Pancreas (tissue), 10 donors: ENCODE results near the gene PSMA3. TPM values are rescaled to one million over a fixed set of nuclear protein-coding genes. Genes with fewer than 3 reads are reported as not detected.

Experiments used
- ATAC-seq, 4 donors: fragments of 200-7000 bp; cut with Tn5 transposase; one replicate each; pipeline versions ENCODE4 v1.8.0 to v1.9.1; 2020; ENCODE audit warnings: mild to moderate bottlenecking in 4 of 4, moderate library complexity in 4 of 4
- DNase-seq, 6 donors: peaks; one replicate each; pipeline ENCODE4 v3.0.0-alpha.2; 2020
- FAIRE-seq: peaks from 2 replicates; lab custom pipeline; 2012; peaks lifted over from hg19 to GRCh38; lab: Jason Lieb, UNC
- H3K27ac ChIP-seq, 4 donors: fragments of 200-600 bp; sonication (generic); 1 replicate in 3 of 4; 2 replicates in 1 of 4; pipeline versions ENCODE4 v1.5.0 to v1.8.0; 2020
- H3K27me3 ChIP-seq, 4 donors: fragments of 200-600 bp; one replicate each; pipeline ENCODE4 v1.8.0; 2021
- H3K36me3 ChIP-seq, 3 donors: fragments of 200-600 bp; sonication (generic) in 1 of 3; one replicate each; pipeline versions ENCODE4 v1.5.0 to v1.8.0; 2020 to 2021
- H3K4me1 ChIP-seq, 3 donors: fragments of 200-600 bp; one replicate each; pipeline ENCODE4 v1.8.0; 2021
- H3K4me3 ChIP-seq, 4 donors: fragments of 200-600 bp; sonication (generic) in 2 of 4; one replicate each; pipeline versions ENCODE4 v1.5.0 to v1.8.0; 2020 to 2021
- H3K9me3 ChIP-seq, 4 donors: fragments of 200-600 bp; one replicate each; pipeline ENCODE4 v1.8.0; 2021
- WGBS, 2 donors: extraction: QIAGEN DNeasy Blood & Tissue Kit; methylation state at CpG; one replicate each; pipeline ENCODE4 v1.1.7; 2013; 5-methylcytosine and 5-hydroxymethylcytosine counted together
- intact Hi-C, 3 donors: fragments of 100-400 bp; cut with DNase I; formaldehyde crosslinking; loops; one replicate each; pipeline versions ENCODE4 v1.11.1 to v1.14.2; 2022
- polyA plus RNA-seq, 2 donors: library from polyadenylated mRNA; stranded (reverse); fragments of 200-250 nt; gene quantifications; one replicate each; pipeline ENCODE4 v1.2.3, GENCODE V29; 2013
- total RNA-seq, 6 donors: library from RNA; stranded (reverse); fragmentation: NEBNext Ultra II Directional in 4 of 6; extraction: Animal tissue kit (Norgen Biotek cat#: 25700) in 4 of 6; gene quantifications; one replicate each; pipeline versions ENCODE4 v1.2.1 to v1.2.4, GENCODE V29; 2021 to 2023
- TF ChIP-seq, protein P1 (sequence below), 4 donors: fragments of 200-600 bp; sonication (generic) in 3 of 4; IDR thresholded peaks; one replicate each; pipeline versions ENCODE4 v1.5.0 to v1.8.0; 2021; ENCODE audit warnings: antibody characterized with exemption in 4 of 4
- donor health status: healthy with polysubstance abuse.
- donor health status: DM: no; HTN: no; CAD: no; lungs with moderate emphysema.
- donor health status: DM: no; HTN: no; CAD: no.
- donor health status: control.
- donor health status: control.
- donor health status: Bipolar disorder and iron deficiency.
- donor health status: DM: yes; HTN: yes; CAD: no.
- donor health status: DM: no; HTN: no; CAD: no.
- donor health status: DM: no; HTN: no; CAD: no.
- donor health status: DM: yes; HTN: yes; CAD: no.

PSMA3 gene
- total and polyA plus RNA-seq, 8 donors = 40.0 to 74.7 (median 62.6) TPM

DNA sequence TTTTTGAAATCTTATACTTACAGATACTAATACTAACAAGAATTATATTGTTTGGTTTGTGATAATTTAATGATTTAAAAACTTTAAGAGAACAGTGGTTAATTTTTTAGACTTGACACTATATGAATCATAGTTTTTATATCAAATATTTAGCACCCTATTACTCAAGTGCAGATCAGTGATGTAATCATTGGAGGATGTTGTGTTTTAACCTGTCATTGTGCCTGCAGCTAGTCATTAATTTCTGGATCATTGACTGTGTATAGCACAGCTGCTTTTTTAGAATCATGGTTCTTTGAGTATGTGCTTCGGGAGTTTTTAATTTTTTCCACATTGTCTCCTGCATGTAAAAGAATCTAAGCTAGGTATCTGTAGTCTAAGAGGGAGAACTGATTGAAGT, 71.0 kb downstream of the PSMA3 start:
- intact Hi-C loops = no loop called here
- Histone ChIP-seq H3K9me3 (no peaks in the 10 kb centered on the region), H3K4me1 (no peaks in the 10 kb centered on the region), H3K4me3 (no peak overlapping the region), H3K27me3 (no peaks in the 10 kb centered on the region), H3K27ac (no peak overlapping the region), H3K36me3 (peaks cover 0 to 21% (median 9%) of the 10 kb centered on the region in 3 donors)
- FAIRE-seq = peak; percentile 45
- TF ChIP-seq, protein P1, sequence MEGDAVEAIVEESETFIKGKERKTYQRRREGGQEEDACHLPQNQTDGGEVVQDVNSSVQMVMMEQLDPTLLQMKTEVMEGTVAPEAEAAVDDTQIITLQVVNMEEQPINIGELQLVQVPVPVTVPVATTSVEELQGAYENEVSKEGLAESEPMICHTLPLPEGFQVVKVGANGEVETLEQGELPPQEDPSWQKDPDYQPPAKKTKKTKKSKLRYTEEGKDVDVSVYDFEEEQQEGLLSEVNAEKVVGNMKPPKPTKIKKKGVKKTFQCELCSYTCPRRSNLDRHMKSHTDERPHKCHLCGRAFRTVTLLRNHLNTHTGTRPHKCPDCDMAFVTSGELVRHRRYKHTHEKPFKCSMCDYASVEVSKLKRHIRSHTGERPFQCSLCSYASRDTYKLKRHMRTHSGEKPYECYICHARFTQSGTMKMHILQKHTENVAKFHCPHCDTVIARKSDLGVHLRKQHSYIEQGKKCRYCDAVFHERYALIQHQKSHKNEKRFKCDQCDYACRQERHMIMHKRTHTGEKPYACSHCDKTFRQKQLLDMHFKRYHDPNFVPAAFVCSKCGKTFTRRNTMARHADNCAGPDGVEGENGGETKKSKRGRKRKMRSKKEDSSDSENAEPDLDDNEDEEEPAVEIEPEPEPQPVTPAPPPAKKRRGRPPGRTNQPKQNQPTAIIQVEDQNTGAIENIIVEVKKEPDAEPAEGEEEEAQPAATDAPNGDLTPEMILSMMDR (IDR thresholded peaks at IDR 0.05) = no peak
- no peak for DNase-seq
- 88% methylated on average over 1 of the region's 1 CpG for WGBS, 2 donors
- no peak for ATAC-seq

Other genes with a start within 250 kb of the PSMA3 start
- gene ARMH4, start 92.6 kb upstream of the PSMA3 start, total RNA-seq = 1 to 10 TPM in 3 of 6 donors, under 1 TPM in 3; 0.32 to 2.7 (median 1.1) TPM
- gene ARMH4, start 92.6 kb upstream of the PSMA3 start, polyA plus RNA-seq = under 1 TPM; 0.11 to 0.89 TPM
- gene ACTR10, start 44.7 kb upstream of the PSMA3 start, total RNA-seq = 10 to 100 TPM; 19.7 to 31.0 (median 22.6) TPM
- gene ACTR10, start 44.7 kb upstream of the PSMA3 start, polyA plus RNA-seq = 10 to 100 TPM; 21.8 to 58.9 TPM
- gene ARID4A, start 53.7 kb downstream of the PSMA3 start, total RNA-seq = 10 to 100 TPM in 4 of 6 donors, 1 to 10 TPM in 2; 8.7 to 20.2 (median 13.5) TPM
- gene ARID4A, start 53.7 kb downstream of the PSMA3 start, polyA plus RNA-seq = 1 to 10 TPM; 5.5 to 6.0 TPM
- under 1 TPM in 3 of 6 donors, not detected in 3; 0.25 to 0.51 (median 0.38) TPM for gene TOMM20L, start 151.1 kb downstream of the PSMA3 start, total RNA-seq
- not detected for gene TOMM20L, start 151.1 kb downstream of the PSMA3 start, polyA plus RNA-seq
- 10 to 100 TPM; 24.1 to 43.4 (median 32.2) TPM for gene TIMM9, start 182.7 kb downstream of the PSMA3 start, total RNA-seq
- 10 to 100 TPM; 36.5 to 58.7 TPM for gene TIMM9, start 182.7 kb downstream of the PSMA3 start, polyA plus RNA-seq
- gene KIAA0586, start 182.9 kb downstream of the PSMA3 start, total RNA-seq = 10 to 100 TPM in 1 of 6 donors, 1 to 10 TPM in 5; 4.2 to 12.4 (median 5.8) TPM
- 1 to 10 TPM; 3.9 to 4.3 TPM for gene KIAA0586, start 182.9 kb downstream of the PSMA3 start, polyA plus RNA-seq